GM19043 (cell line): ENCODE data around the gene ENTR1.
A peak's percentile ranks its signal among the peaks of the same experiment; 100 is the strongest.
"Not testable (repeated sequence)": the region's sequence is repeated elsewhere in the genome, so short reads cannot be mapped to it uniquely, and the experiment has no call there.

ENCODE experiments used
- ATAC-seq: cut with Tn5 transposase; IDR thresholded peaks from one replicate; pipeline ENCODE4 v1.9.1; 2021; ENCODE audit warnings: low read depth; ENCODE audit not compliant: unreplicated experiment

Gene ENTR1

GRCh38 chr9:136421791-136422190 is 11.4 kb upstream of the ENTR1 start:
- ATAC-seq: no peak

- no peak for ATAC-seq
These were observed 8.6 kb upstream of the ENTR1 start for GRCh38 chr9:136419092-136419420.

- ATAC-seq: no peak
These were observed 8.0 kb upstream of the ENTR1 start for GRCh38 chr9:136418182-136419091.

- no peak for ATAC-seq
These were observed 6.5 kb upstream of the ENTR1 start for GRCh38 chr9:136416914-136417313.

- no peak for ATAC-seq
These were observed 6.0 kb upstream of the ENTR1 start for GRCh38 chr9:136416427-136416826.

GRCh38 chr9:136412962-136413361 is 2.5 kb upstream of the ENTR1 start:
- ATAC-seq: no peak

GRCh38 chr9:136411378-136411777 is 964 bp upstream of the ENTR1 start:
- no peak for ATAC-seq

- ATAC-seq: peak; percentile 15
These were observed 608 bp downstream of the ENTR1 start for GRCh38 chr9:136409557-136410455.

GRCh38 chr9:136407911-136408310 is 2.5 kb downstream of the ENTR1 start:
- no peak for ATAC-seq

GRCh38 chr9:136407061-136407460 is 3.4 kb downstream of the ENTR1 start:
- ATAC-seq: not testable (repeated sequence)

- not testable (repeated sequence) for ATAC-seq
These were observed 4.5 kb downstream of the ENTR1 start for GRCh38 chr9:136405904-136406303.

GRCh38 chr9:136405481-136405880 is 4.9 kb downstream of the ENTR1 start:
- no peak for ATAC-seq

GRCh38 chr9:136404801-136405136 is 5.6 kb downstream of the ENTR1 start:
- no peak for ATAC-seq

- ATAC-seq: no peak
These were observed 6.3 kb downstream of the ENTR1 start for GRCh38 chr9:136403915-136404800.

- no peak for ATAC-seq
These were observed 6.9 kb downstream of the ENTR1 start for GRCh38 chr9:136403538-136403914.

GRCh38 chr9:136402067-136402466 is 8.3 kb downstream of the ENTR1 start:
- no peak for ATAC-seq

GRCh38 chr9:136401173-136401922 is 9.1 kb downstream of the ENTR1 start:
- ATAC-seq: no peak

- peak; percentile 54 for ATAC-seq
These were observed 10.2 kb downstream of the ENTR1 start, which contains the start of gene SNAPC4 for GRCh38 chr9:136400038-136400834. Gene SNAPC4 (minus strand): TSS chr9:136400170. CDS start chr9:136398428, 1,742 bp downstream.
